Stimulated activated naive CD4-positive, alpha-beta T cell (primary cell): ENCODE data around the gene DBN1.
A peak's percentile ranks its signal among the peaks of the same experiment; 100 is the strongest.

ENCODE experiments used
- DNase-seq, 6 experiments: peaks; one replicate each; lab custom pipeline; 2025; lab: John Stamatoyannopoulos, UW

The DBN1 gene

DNA sequence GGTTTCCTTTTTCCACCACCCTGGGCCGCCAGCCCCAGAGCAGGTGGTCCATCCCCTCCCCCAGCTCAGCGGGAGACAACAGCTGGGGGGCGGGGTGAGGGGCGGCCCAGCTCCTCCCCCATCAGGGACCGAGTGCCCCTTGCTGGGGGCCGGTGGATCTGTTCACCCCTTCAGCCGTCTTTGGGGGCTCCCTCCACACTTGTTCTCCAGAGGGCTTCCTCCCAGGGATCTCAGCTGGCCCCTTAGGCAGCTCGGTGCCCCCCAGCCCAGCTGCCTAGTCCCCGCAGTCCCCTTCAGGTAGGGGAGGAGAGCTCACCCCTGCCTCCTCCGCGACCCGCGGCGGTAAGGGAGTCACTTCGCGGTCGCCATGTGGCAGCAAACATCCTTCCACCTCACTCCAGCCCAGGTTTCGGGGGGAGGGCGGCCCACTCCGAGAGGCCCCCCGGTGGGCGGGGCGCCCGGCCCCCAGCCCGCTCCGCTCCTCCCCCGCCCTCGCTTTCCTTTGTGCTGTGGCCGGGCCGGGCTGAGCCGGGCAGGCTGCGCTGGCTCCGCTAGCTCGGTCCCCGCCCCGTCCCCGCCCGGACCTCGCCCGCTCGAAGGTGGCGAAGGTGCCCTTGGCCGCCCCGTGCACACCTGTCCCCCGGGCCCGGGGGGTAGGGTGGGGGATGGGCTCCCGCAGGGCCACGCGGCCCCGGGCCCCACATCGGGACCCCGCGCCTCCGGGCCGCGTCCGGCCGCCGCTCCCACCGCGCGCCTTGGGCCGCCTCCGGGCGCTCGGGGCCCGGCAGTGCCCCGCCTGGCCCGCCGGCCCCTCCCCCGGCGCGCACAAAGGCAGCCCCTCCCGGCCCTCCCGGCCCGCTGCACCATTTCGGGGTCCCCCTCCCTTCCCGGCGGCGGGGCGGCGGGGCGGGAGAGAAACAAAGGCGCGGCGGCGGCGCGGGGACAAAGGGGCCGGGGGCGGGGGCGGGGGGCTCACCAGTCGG is 683 bp downstream of the DBN1 start:
- DNase-seq, result peak in 3 of 6 experiments; percentile 19 to 40 (median 36)

DNA sequence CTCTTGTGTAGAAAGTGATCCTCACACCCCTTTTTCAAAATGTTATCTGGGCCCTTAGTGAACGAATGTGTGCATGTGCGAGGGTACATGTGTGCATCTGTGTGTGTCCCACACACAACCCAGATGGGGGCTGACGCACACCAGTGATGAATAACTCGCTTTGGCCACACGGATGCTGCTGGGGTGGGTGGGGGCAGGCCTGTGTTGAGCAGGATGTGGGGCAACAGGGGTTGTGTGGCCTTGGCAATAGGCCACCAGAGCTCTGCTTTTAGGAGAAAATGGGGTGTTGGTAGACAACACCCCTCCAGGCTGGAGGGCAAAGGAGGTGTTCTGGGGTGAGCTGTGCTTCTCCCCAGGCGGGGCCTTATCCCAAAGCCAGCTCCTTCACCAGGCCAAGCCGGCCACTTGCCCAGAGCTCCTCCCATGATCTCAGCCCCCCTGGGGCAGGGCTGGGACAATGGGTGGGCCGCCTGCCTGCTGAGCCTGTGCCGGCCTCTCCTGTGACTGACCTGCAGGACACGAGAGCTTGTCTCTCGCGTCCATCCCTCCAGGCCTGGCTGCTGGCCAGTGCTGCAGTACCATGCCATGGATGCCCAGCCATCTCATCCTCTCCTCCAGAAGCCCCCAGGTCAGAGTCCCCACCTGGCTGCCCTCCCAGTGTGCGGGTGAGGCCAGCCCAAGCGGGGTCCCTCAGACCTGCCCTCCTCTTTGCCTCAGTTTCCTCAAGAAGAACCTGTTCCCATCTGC is 1.7 kb downstream of the DBN1 start:
- no peak for DNase-seq

DNA sequence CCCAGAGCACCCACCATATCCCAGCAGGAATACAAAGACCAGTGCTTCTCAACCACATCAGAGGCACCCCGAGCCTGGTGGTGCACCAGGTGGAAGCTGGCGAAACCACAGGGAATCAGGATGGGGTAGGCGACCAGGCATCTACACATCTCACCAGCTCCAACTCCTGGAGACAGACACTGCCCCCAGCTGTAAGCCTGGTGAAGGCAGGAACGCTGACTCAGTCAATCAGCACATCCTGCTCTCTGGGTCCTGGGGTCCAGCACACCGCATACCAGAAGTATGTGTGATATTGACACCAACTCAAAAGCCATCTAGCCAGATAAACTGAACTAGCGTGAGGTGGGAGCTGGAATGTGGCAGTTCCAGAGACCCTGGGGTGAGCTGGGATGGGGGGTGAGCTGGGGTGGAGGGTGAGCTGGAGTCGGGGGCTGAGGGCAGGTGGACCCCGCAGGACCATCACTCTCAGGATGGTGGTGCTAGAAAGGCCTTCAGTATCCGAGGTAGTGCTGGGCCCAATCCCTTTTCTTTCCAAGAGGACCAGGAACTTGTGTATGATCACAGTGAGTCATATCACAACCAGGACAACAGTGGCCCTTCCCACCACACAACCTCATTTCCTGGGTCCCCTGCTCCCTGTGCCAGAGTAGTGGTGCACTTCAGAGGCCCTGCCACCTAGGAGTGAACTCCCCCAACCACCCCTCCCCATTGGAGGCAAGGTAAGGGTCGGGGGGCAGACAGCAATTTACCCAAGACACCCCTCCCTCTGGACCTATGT is 2.5 kb downstream of the DBN1 start:
- no peak for DNase-seq

DNA sequence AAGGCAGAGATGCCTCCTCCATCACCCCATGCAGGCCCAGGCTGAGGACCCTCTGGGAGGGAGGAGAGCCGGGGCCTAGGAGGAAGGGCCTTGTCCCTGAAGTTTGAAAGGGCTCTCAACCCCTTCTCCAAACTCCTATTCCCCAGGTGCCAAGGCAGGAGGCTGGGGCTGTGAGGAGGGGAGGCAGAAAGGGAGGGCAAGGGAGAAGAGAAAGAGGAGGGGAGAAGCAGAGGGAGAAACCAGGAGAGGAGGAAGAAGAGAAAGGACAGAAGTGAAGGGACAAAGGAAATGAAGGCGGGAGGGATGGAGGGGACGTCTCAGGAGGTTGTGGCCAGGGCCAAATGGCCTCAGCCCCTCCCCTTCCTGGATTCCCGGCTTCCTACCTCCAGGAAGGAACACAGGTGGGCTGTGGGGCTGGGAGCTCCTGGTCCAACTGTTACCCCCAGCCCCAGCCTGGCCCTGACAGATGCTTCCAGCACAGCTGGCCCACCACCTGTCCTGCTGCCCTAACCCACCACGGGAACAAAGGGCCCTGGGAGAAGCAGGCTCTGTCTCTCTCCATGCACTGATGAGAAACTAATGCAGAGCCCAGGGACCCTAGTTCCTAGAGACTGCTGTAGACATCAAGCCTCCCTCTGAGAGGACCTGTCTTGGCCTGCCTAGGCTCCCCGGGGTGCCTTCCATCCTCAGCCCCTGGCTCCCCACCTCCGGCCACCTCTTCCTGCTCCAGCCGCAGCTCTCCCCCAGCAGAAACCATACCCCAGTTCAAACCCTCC is 3.5 kb downstream of the DBN1 start:
- DNase-seq, result no peak

DNA sequence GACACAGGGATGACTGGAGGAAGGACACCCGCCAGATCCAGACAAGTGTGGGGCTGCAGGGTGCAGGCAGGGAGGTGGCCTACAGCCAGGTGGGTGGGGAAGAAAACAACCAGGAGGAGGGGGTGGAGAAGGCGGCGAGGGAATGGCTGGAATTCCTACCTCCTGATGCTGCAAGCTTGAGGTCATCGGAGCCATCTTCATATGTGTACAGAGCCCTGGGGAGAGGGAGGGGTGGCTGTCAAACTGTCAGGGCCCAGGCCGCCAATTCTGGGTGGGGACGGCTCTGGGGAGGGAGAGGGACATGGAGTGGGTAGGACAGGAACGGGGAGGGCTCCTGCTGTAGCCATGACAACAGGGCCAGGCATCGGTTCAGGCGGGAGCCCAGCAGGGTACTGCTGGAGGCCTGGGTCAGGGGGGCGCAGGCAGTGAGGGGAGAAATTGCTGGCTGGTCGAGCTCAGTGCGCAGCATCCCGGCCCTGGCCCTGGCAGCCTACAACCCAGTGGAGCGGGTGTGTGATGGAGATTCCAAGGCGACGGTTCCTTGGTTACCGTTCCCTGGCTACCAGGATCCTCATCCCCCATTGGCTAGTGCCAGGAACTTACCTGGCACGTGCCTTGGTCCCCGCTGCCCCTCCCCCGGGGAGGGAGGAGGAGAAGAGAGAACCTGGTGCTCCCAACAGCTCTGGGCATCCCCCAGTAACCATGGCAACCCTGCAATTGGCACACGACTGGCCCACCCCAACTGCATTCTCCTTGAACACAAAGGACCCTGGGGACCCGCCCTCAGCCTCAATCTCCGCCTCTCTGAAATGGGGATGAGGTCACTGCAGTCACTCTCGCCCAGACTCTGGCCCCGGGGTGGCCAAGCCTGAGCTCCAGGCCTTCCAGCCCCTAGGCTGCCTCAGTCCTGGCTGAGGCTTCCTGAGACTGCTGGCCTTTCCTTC is 4.5 kb downstream of the DBN1 start:
- no peak for DNase-seq

DNA sequence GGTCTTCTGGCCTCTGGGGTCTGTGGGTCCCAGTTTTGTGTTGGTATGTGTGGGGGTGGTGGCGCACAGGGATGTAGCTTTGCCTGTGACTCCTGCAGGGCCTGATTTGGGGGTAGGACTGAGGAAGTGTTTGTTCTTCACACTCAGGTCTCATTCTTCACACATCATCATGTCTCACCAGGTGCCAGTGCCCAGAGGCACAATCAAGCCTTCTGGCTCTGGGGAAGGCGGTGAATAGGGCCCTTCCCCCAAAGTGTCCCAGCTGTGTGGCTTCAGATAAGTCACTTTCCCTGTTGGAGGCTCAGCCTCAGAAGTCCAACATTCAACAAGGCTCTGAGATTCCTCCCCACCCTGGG is 5.1 kb downstream of the DBN1 start:
- no peak for DNase-seq

DNA sequence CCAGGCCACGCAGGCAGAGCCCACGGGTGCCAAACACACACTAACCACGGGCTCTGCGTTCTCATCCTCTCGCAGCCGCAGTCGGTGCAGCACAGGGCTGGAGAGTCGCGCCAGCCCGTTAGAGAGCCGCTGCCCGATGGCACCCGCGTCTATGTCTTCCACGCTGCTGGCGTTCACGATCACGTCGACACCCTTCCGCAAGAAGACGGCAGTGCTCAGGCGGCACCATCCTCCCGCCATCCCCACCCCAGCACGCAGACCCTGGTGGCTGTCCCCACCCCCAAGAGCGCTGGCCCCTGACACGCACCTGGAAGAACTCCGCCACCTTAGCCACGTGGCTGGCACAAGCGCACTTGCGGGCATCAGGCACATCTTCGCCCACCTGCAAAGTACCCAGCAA is 6.0 kb downstream of the DBN1 start:
- DNase-seq, result no peak

DNA sequence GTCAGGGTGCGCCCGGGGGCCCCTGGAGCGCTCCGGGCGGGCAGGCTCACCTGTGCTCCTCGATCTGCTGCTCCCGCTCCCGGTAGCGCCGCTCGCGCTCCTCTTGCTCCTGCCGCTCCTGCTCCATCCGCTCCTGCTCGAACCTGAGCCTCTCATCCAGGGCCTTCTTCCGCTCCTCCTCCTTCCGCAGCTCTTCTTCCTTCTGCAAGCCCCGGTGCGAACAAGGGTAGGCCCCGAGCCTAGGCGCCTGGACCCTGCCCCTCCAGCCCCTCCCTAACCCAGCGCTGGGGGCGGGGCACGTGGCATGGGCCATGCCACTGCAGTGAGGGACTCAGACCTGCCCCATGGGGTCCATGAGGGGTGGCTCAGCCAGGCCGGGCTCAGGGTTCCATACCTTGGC is 6.6 kb downstream of the DBN1 start:
- no peak for DNase-seq

DNA sequence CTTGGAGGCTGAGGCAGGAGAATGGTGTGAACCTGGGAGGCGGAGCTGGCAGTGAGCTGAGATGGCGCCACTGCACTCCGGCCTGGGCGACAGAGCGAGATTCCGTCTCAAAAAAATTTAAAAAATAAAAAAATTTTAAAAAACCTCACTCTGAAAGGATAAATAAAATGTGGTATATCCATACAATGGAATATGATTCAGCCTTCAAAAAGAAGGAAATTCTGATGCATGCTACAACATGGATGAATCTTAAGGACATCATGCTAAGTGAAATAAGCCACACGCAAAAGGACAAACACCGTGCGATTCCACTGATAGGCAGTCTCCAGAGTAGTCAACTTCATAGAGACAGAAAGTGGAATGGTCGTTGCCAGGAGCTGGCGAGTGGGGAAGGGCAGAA is 8.4 kb downstream of the DBN1 start:
- DNase-seq, result no peak

DNA sequence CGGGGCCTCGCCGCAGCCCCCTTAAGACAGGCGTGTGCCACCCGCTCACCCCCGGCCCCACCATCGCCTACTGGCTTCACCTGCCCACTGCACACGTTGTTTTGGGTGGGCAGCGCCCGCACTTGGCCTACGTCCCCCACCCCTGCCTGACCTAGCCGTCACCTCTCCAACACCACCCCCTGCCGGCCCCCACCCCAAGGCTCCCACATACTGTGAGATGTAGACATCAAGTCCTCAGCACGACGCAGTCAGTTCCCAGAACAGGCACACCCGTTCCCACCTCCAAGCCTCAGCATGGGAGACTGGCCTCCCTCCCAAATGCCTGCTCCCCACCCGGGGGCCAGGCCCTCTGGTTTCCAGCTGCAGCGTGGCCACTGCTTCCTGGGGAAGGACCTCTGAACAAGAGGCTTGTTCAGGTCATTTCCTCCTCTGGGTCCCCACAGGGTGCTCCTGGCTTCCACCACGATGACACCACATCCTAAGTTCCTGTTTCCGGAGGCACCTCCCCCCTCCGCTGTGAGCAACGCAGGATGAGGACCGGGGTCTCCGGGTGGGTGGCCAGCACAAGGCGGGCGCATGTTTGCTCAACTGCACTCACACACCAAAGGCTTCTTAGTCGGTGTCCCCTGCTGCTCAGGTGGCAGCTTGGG is 11.3 kb downstream of the DBN1 start:
- no peak for DNase-seq

DNA sequence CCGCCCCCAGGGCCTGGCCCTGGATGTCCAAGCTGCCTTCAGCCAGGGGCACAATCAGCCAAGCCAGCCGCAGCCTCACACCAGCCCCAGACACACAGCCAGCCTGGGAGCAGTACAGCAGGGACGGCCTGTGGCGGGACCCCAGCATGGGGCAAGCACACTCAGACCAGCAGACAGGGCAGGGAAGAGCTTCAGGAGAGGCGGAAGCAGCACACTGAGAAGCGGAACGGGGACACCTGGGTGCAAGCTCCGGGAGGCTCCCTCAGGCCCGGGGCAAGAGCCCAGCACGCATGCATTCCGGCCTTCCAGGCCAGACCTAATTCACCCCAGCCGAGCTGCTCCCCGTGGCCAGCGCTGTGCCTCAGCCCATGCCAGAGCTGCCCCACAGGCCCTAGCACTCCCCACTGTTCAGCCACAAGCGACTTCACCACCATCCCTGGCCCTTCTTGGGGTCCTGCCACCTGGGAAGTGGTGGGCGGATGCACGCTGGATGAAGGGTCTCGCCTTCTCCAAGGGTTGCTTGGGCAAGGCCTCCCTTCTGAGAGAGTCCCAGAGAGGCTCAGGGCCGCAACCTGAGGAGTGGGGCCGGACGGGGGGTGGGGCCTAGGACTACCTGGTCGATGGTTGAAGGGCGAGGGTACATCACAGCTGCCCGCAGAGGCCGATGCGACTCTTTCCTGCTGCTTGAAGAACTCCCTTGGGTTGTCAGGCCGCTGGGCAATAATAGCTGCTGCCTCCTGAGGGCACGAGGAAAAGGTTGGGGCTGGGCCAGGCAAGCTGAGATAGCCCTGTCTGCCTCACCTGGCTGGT is 13.4 kb downstream of the DBN1 start:
- no peak for DNase-seq

DNA sequence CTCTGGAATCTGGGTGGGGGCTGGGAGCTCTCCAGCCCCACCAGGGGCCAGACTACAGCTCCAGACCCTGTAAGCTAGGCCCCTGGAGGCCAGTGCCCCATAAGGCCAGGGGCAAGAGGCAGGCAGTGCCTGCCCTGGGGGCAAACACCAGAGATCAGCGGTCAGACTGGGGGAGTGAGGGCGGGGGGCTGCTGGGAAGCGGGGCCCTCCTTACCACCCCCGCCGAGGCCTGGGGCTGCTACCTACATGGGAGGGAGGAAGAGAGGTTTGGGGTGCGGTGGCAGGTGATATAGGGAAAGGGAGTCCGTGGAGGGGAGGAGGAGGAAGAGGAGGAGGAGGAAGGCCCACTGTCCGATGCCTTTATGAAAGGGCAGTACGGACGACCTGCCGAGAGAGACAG is 14.1 kb downstream of the DBN1 start:
- no peak for DNase-seq

DNA sequence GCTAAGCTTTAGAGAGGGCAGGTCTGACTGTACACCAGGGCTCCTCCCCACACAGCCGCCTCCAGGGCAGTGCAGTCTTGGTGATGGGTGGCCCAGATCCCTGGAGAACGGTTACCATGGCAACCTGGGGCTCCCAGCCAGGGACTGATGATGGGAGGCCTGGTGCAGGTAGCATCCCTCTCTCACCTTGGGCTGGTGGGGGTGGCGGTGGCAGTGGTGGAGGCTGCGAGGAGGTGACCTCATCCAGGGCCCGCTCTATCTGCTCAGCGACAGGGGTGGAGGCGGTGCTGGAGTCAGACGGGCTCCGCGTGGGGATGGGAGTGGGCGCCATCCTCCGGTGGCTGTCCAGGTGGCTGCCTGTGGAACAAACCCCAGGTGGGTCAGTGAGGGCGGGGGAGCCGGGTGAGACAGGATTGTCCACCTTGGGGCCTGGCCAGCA is 14.5 kb downstream of the DBN1 start:
- DNase-seq, result no peak

DNA sequence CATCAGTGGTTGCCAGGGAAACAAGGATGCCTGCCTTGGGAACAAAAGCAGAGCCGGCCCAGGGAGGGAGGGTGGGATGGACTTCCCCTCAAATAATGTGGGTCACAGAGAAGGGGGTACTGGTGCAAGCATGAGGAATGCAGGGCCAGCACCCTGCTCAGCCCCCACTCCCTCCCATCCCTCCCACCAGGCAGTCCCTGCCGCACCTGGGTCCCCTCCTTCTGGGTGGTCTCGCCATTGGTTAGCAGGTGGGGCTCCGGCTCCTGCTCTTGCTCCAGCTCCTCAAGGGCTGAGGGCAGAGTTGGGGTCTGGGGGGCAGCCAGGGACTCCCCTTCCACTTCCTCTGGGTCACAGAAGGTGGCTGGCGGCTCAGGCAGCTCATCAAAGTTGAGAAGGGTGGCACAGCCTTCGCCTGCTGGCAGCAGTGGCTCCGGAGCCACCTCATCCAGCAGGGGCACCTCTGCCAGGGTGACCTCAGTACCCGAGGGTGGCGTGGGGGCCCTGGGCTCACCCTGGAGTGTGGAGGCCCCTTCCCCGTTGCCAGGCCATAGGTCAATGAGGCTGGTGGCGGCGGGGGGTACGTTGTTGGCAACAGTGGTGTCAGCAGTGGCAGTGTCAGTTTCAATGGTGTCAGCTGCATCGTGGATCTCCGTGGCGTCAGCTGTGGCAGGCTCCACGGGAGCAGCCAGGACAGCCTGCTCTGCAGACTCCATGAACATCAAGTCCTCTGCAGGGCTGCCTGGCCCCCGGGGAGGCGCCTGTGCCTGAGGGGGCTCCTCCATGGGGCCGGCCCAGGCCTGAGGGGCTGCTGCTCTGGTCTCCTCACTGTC is 15.4 kb downstream of the DBN1 start:
- DNase-seq, result no peak

DNA sequence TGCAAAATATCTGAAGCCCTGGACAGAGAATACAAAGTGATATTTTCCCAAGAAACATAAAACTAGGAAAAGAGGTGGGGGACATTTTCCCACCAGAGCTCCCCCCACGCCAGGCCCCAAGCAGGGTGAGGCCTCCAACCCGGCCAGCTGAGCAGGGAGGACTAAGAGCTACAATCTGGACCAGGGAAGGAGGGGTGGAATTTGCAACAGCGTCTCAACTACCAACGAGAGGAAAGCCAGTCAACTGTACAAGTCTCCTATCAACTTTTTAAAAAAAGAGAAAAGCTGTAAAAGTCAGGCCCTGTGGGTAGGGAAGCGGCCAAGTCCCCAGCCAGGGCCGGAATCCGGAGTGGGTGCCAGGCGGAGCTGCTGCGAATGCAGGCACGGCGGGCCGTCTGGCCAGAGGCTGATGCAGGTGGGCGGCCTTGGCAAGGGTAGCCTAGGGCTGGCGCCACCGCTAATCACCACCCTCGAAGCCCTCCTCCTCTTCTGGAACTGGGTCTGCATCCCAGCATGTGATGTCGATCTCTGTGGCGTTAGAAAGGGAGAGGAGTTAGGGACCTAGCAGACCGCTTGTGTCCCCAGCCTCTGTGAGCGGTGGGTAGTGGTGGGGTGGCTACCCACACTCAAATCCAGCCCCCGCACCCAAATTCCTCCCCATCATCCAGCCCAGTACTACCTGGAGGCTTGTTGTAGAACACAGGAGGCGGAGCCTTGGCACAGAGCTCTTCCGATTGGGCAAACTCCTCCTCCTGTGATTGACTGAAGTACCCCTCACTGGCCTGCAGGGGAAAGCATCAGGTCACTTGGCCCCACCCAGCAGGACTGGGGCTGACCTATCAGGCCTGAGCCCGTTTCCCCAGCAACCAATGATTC is 16.2 kb downstream of the DBN1 start:
- DNase-seq, result peak in 2 of 6 experiments; percentile 32 to 55

DNA sequence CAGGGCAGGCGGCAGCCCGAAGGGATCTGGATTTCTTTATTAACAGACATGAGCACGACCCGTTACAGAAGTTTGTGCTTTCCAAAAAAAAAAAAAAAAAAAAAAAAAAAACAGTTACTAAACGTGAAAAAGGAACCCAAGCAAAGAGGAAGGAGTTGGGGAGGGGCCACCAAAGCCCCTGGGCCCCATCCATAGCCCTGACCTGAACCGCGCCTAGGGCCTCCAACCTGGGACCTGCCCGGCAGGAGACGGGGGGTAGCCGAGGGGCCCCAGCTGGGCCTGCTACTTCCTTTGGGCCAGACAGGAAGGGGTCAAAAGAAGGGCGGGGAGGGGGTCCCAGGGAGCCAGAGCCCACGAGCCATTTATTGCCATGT is 16.9 kb downstream of the DBN1 start:
- DNase-seq, result no peak
